ENCODE measurements around the gene FRMD4A.
"Not testable (repeated sequence)": the region's sequence is repeated elsewhere in the genome, so short reads cannot be mapped to it uniquely, and the experiment has no call there.

FRMD4A gene

GRCh38 chr10:13776861-13777311, 553.8 kb downstream of the FRMD4A start:
- DNase-seq (ENCODE audit: low read depth), result no peak

- DNase-seq (ENCODE audit: low read depth), result peak; percentile 35
Measured at GRCh38 chr10:13775786-13776775, 554.6 kb downstream of the FRMD4A start.

GRCh38 chr10:13774303-13774893, 556.3 kb downstream of the FRMD4A start:
- DNase-seq (ENCODE audit: low read depth), result no peak

- no peak for DNase-seq (ENCODE audit: low read depth)
Measured at GRCh38 chr10:13773496-13774170, 557.1 kb downstream of the FRMD4A start.

GRCh38 chr10:13773043-13773442, 557.7 kb downstream of the FRMD4A start:
- no peak for DNase-seq (ENCODE audit: low read depth)

- DNase-seq (ENCODE audit: low read depth), result no peak
Measured at GRCh38 chr10:13771992-13772391, 558.7 kb downstream of the FRMD4A start.

GRCh38 chr10:13770760-13771493, 559.8 kb downstream of the FRMD4A start:
- DNase-seq (ENCODE audit: low read depth), result no peak

GRCh38 chr10:13769946-13770345, 560.8 kb downstream of the FRMD4A start:
- DNase-seq (ENCODE audit: low read depth), result no peak

GRCh38 chr10:13767676-13768178, 563.0 kb downstream of the FRMD4A start:
- no peak for DNase-seq (ENCODE audit: low read depth)

GRCh38 chr10:13767148-13767547, 563.6 kb downstream of the FRMD4A start:
- DNase-seq (ENCODE audit: low read depth), result not testable (repeated sequence)

- DNase-seq (ENCODE audit: low read depth), result no peak
Measured at GRCh38 chr10:13765641-13766341, 564.9 kb downstream of the FRMD4A start.

GRCh38 chr10:13761490-13762091, 569.1 kb downstream of the FRMD4A start:
- no peak for DNase-seq (ENCODE audit: low read depth)

- DNase-seq (ENCODE audit: low read depth), result no peak
Measured at GRCh38 chr10:13759168-13759567, 571.6 kb downstream of the FRMD4A start.

GRCh38 chr10:13758756-13759155, 572.0 kb downstream of the FRMD4A start:
- DNase-seq (ENCODE audit: low read depth), result no peak

- no peak for DNase-seq (ENCODE audit: low read depth)
Measured at GRCh38 chr10:13758312-13758711, 572.4 kb downstream of the FRMD4A start.

- DNase-seq (ENCODE audit: low read depth), result no peak
Measured at GRCh38 chr10:13754277-13754676, 576.4 kb downstream of the FRMD4A start.

- DNase-seq (ENCODE audit: low read depth), result no peak
Measured at GRCh38 chr10:13751191-13751764, 579.4 kb downstream of the FRMD4A start.

GRCh38 chr10:13750299-13751190, 580.2 kb downstream of the FRMD4A start:
- no peak for DNase-seq (ENCODE audit: low read depth)

GRCh38 chr10:13745271-13745670, 585.5 kb downstream of the FRMD4A start:
- no peak for DNase-seq (ENCODE audit: low read depth)

Measured in HS-5 (cell line).